Astrocyte (in vitro differentiated cells and primary cell): ENCODE data around the gene TMEM178B. TPM values are rescaled to one million over a fixed set of nuclear protein-coding genes. Genes with fewer than 3 reads are reported as not detected.

ENCODE experiments used
- DNase-seq: peaks from one replicate; pipeline ENCODE4 v3.0.0-alpha.2; 2010; ENCODE audit warnings: low read depth
- FAIRE-seq: peaks from 2 replicates; lab custom pipeline; 2011; peaks lifted over from hg19 to GRCh38; lab: Jason Lieb, UNC
- H2AFZ ChIP-seq: 2 replicates; pipeline ENCODE4 v1.6.0; 2012; ENCODE audit warnings: low read depth, low read length, inconsistent platforms
- H3K27ac ChIP-seq: 2 replicates; pipeline ENCODE4 v1.5.1; 2011; ENCODE audit warnings: low read depth, low read length, inconsistent platforms
- H3K27me3 ChIP-seq: 2 replicates; pipeline ENCODE4 v1.6.0; 2011; ENCODE audit warnings: low read length, inconsistent platforms; ENCODE audit not compliant: insufficient read depth
- H3K36me3 ChIP-seq: 2 replicates; pipeline ENCODE4 v1.5.1; 2011; ENCODE audit warnings: low read length, inconsistent platforms; ENCODE audit not compliant: insufficient read depth
- H3K4me1 ChIP-seq: 2 replicates; pipeline ENCODE4 v1.5.1; 2011; ENCODE audit warnings: low read length, inconsistent platforms; ENCODE audit not compliant: insufficient read depth
- H3K4me2 ChIP-seq: 2 replicates; pipeline ENCODE4 v1.6.0; 2012; ENCODE audit warnings: low read length, inconsistent platforms
- H3K4me3 ChIP-seq: 2 replicates; pipeline ENCODE4 v1.5.1; 2011; ENCODE audit warnings: low read depth, mild to moderate bottlenecking, low read length, inconsistent platforms; ENCODE audit not compliant: insufficient read depth
- H3K79me2 ChIP-seq: 2 replicates; pipeline ENCODE4 v1.6.0; 2012; ENCODE audit warnings: mild to moderate bottlenecking, low read length, inconsistent platforms; ENCODE audit not compliant: insufficient read depth
- H3K9ac ChIP-seq: 2 replicates; pipeline ENCODE4 v1.6.0; 2012; ENCODE audit warnings: mild to moderate bottlenecking, low read length, inconsistent platforms
- H3K9me3 ChIP-seq: 2 replicates; pipeline ENCODE4 v1.5.1; 2012; ENCODE audit warnings: low read depth, mild to moderate bottlenecking, low read length, inconsistent platforms; ENCODE audit not compliant: insufficient read depth
- H4K20me1 ChIP-seq: 2 replicates; pipeline ENCODE4 v1.6.0; 2012; ENCODE audit warnings: low read length, inconsistent platforms; ENCODE audit not compliant: insufficient read depth
- H3K27ac Mint-ChIP-seq: one replicate; pipeline ENCODE4 v1.8.0; 2021; ENCODE audit warnings: mild to moderate bottlenecking, mixed read lengths; ENCODE audit not compliant: unreplicated experiment
- H3K27me3 Mint-ChIP-seq: one replicate; pipeline ENCODE4 v1.8.0; 2021; ENCODE audit warnings: low read depth, mixed read lengths; ENCODE audit not compliant: unreplicated experiment
- H3K36me3 Mint-ChIP-seq: one replicate; pipeline ENCODE4 v1.8.0; 2021; ENCODE audit warnings: low read depth, mixed read lengths; ENCODE audit not compliant: unreplicated experiment
- H3K4me1 Mint-ChIP-seq: one replicate; pipeline ENCODE4 v1.8.0; 2021; ENCODE audit warnings: low read depth, mixed read lengths; ENCODE audit not compliant: unreplicated experiment
- H3K4me3 Mint-ChIP-seq: one replicate; pipeline ENCODE4 v1.8.0; 2021; ENCODE audit warnings: mild to moderate bottlenecking, moderate library complexity, mixed read lengths; ENCODE audit not compliant: unreplicated experiment
- H3K9me3 Mint-ChIP-seq: one replicate; pipeline ENCODE4 v1.8.0; 2021; ENCODE audit warnings: mild to moderate bottlenecking, mixed read lengths; ENCODE audit not compliant: unreplicated experiment
- EZH2 ChIP-seq: IDR thresholded peaks from 2 replicates; pipeline ENCODE4 v1.6.1; 2012; ENCODE audit warnings: mild to moderate bottlenecking, low read length, inconsistent platforms; ENCODE audit not compliant: insufficient read depth
- total RNA-seq: library from RNA; stranded (reverse); gene quantifications from 2 replicates; pipeline ENCODE4 v1.2.1, GENCODE V29; 2021
- TF ChIP-seq, protein P1 (sequence below): IDR thresholded peaks from 2 replicates; pipeline ENCODE4 v1.5.1; 2011; ENCODE audit warnings: low read depth, mild to moderate bottlenecking, inconsistent platforms, low read length, moderate library complexity; ENCODE audit not compliant: insufficient read depth

The TMEM178B gene
- total RNA-seq, 1 donor from 2014 or later, result 3.9 TPM

- Histone ChIP-seq H4K20me1 (no peaks in the 10 kb centered on the region), H3K79me2 (no peaks in the 10 kb centered on the region), H3K4me2 (no peak overlapping the region), H3K27me3 (no peaks in the 10 kb centered on the region), H3K36me3 (no peaks in the 10 kb centered on the region), H2AFZ (no peak overlapping the region), H3K9ac (no peak overlapping the region), H3K9me3 (no peaks in the 10 kb centered on the region), H3K4me1 (no peaks in the 10 kb centered on the region), H3K4me3 (no peak overlapping the region), H3K27ac (no peak overlapping the region)
- Mint-ChIP-seq H3K9me3 (peaks cover 1% of the 10 kb centered on the region), H3K36me3 (no peaks in the 10 kb centered on the region), H3K4me1 (no peaks in the 10 kb centered on the region), H3K4me3 (no peak overlapping the region), H3K27me3 (peaks cover 6% of the 10 kb centered on the region), H3K27ac (no peak overlapping the region)
- FAIRE-seq (no peak), DNase-seq (no peak)
- TF ChIP-seq, protein P1, sequence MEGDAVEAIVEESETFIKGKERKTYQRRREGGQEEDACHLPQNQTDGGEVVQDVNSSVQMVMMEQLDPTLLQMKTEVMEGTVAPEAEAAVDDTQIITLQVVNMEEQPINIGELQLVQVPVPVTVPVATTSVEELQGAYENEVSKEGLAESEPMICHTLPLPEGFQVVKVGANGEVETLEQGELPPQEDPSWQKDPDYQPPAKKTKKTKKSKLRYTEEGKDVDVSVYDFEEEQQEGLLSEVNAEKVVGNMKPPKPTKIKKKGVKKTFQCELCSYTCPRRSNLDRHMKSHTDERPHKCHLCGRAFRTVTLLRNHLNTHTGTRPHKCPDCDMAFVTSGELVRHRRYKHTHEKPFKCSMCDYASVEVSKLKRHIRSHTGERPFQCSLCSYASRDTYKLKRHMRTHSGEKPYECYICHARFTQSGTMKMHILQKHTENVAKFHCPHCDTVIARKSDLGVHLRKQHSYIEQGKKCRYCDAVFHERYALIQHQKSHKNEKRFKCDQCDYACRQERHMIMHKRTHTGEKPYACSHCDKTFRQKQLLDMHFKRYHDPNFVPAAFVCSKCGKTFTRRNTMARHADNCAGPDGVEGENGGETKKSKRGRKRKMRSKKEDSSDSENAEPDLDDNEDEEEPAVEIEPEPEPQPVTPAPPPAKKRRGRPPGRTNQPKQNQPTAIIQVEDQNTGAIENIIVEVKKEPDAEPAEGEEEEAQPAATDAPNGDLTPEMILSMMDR, result no peak
- TF ChIP-seq EZH2, result no peak
Observed at GRCh38 chr7:141519623-141520022, 445.8 kb downstream of the TMEM178B start.

DNA sequence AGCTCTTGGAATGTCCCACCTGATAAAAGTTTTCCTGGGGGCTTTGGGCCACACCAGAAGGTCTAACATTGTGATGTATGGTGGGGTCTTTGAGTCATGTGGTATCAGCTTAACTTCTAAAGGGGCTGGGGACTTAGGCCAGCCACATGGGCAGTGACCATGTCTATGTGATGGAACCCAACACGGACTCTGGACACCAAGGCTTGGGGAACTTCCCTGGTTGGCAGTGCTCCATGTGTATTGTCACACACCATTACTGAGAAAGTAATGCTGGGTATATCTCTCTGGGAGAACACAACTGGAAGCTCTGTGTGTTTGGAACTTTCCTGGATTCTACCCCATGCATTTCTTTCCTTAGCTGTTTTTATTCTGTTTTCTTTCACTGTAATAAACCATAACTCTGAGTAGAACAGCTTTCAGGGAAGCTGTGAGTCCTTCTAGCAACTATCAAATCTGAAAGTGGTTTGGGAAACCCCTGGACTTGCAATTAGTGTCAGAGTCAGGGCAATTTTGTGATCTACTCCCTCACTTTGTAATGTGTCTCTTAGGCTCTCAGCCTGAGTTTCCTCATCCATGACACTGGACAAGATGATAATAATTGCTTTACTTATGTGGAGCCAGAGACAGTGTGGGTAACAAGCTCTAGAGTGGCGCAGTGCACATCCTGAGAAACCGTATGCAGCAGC lies 448.9 kb downstream of the TMEM178B start:
- Mint-ChIP-seq H3K27me3 (peaks cover 9% of the 10 kb centered on the region), H3K27ac (no peak overlapping the region), H3K4me1 (no peaks in the 10 kb centered on the region), H3K36me3 (no peaks in the 10 kb centered on the region), H3K4me3 (no peak overlapping the region), H3K9me3 (peaks cover 1% of the 10 kb centered on the region)
- H3K79me2 ChIP-seq, result no peaks in the 10 kb centered on the region
- no peak overlapping the region for H2AFZ ChIP-seq
- no peak overlapping the region for H3K4me3 ChIP-seq
- no peaks in the 10 kb centered on the region for H3K36me3 ChIP-seq
- TF ChIP-seq, protein P1, result no peak
- no peak for TF ChIP-seq EZH2
- DNase-seq (no peak), FAIRE-seq (no peak)
- no peaks in the 10 kb centered on the region for H3K4me1 ChIP-seq
- H4K20me1 ChIP-seq, result no peaks in the 10 kb centered on the region
- H3K27me3 ChIP-seq, result no peaks in the 10 kb centered on the region
- H3K27ac ChIP-seq, result no peak overlapping the region
- no peaks in the 10 kb centered on the region for H3K9me3 ChIP-seq
- H3K4me2 ChIP-seq, result no peak overlapping the region
- H3K9ac ChIP-seq, result no peak overlapping the region

DNA sequence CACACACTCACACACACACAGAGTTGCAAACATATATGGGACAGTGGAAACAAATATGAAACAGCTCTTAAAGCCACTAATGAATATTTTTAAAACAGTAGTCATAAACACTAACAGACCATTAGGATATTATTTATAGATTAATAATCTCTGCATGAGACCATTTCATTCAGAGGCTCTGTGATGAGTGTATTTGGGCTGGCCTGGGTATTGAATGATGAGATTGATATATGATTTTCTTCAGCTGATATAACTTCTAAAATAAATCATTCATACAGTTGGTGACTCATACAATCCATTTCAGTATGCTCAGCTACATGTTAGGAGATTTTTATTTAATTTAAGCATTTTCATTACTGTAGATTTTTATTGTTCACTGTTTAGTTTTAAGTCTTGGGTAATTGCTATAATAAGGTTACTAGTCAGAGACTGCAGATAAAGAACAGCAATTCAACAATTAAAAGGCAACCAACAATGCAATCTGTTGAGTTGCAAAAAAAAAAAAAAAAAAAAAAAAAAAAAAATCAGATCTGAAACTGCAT lies 452.2 kb downstream of the TMEM178B start:
- no peak for FAIRE-seq
- Histone ChIP-seq H4K20me1 (no peaks in the 10 kb centered on the region), H3K9ac (no peak overlapping the region), H3K4me1 (no peaks in the 10 kb centered on the region), H3K27me3 (no peaks in the 10 kb centered on the region), H3K79me2 (no peaks in the 10 kb centered on the region), H3K36me3 (no peaks in the 10 kb centered on the region), H2AFZ (no peak overlapping the region), H3K4me3 (no peak overlapping the region), H3K4me2 (no peak overlapping the region), H3K9me3 (no peaks in the 10 kb centered on the region), H3K27ac (no peak overlapping the region)
- no peak for DNase-seq
- Mint-ChIP-seq H3K4me3 (no peak overlapping the region), H3K36me3 (no peaks in the 10 kb centered on the region), H3K9me3 (peaks cover 1% of the 10 kb centered on the region), H3K27ac (no peak overlapping the region), H3K27me3 (peaks cover 14% of the 10 kb centered on the region), H3K4me1 (no peaks in the 10 kb centered on the region)
- TF ChIP-seq, protein P1, result no peak
- TF ChIP-seq EZH2, result no peak
